NCI-H1694 treated with DMSO at 0.1 percent for 48 hours (cell line): Measurements from ENCODE around the gene CLEC4M.

ENCODE experiments used
- DNase-seq: peaks from one replicate; lab custom pipeline; 2025; lab: John Stamatoyannopoulos, UW

CLEC4M gene, protein sequence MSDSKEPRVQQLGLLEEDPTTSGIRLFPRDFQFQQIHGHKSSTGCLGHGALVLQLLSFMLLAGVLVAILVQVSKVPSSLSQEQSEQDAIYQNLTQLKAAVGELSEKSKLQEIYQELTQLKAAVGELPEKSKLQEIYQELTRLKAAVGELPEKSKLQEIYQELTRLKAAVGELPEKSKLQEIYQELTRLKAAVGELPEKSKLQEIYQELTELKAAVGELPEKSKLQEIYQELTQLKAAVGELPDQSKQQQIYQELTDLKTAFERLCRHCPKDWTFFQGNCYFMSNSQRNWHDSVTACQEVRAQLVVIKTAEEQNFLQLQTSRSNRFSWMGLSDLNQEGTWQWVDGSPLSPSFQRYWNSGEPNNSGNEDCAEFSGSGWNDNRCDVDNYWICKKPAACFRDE

GRCh38 chr19:7762719-7763293, at the start of gene CLEC4M:
Gene CLEC4M, plus strand, starts transcription at chr19:7763243. Its CDS starts 24 bp downstream, at chr19:7763267.
- DNase-seq, result no peak

GRCh38 chr19:7715671-7716070, 47.4 kb upstream of the CLEC4M start:
- DNase-seq, result no peak

- no peak for DNase-seq
Measured at GRCh38 chr19:7716762-7717161, 46.3 kb upstream of the CLEC4M start.

GRCh38 chr19:7718668-7719067, 44.4 kb upstream of the CLEC4M start:
- DNase-seq, result no peak

GRCh38 chr19:7720351-7720750, 42.7 kb upstream of the CLEC4M start:
- DNase-seq, result no peak

DNA sequence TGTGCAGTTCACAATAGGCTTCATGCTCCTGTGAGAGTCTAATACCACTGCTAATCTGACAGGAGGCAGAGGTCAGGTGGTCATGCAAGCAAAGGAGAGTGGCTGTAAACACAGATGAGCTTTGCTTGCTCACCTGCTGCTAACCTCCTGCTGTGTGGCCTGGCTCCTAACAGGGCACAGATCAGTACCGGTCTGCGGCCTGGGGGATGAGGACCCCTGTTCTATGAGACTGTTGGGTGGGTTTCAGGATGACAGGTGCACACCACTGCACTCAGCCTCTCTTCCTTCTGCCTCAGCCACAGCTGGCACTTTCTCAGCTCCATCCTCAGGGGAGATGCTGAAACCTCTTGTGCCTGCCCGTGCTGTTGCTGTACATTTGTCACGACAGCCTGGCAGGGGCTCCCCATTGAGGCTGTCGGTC, 40.8 kb upstream of the CLEC4M start:
- DNase-seq, result no peak

GRCh38 chr19:7725791-7726190, 37.3 kb upstream of the CLEC4M start:
- no peak for DNase-seq

- no peak for DNase-seq
Measured at GRCh38 chr19:7729211-7729610, 33.8 kb upstream of the CLEC4M start.

- no peak for DNase-seq
Measured at GRCh38 chr19:7729831-7730285, 33.2 kb upstream of the CLEC4M start.

DNA sequence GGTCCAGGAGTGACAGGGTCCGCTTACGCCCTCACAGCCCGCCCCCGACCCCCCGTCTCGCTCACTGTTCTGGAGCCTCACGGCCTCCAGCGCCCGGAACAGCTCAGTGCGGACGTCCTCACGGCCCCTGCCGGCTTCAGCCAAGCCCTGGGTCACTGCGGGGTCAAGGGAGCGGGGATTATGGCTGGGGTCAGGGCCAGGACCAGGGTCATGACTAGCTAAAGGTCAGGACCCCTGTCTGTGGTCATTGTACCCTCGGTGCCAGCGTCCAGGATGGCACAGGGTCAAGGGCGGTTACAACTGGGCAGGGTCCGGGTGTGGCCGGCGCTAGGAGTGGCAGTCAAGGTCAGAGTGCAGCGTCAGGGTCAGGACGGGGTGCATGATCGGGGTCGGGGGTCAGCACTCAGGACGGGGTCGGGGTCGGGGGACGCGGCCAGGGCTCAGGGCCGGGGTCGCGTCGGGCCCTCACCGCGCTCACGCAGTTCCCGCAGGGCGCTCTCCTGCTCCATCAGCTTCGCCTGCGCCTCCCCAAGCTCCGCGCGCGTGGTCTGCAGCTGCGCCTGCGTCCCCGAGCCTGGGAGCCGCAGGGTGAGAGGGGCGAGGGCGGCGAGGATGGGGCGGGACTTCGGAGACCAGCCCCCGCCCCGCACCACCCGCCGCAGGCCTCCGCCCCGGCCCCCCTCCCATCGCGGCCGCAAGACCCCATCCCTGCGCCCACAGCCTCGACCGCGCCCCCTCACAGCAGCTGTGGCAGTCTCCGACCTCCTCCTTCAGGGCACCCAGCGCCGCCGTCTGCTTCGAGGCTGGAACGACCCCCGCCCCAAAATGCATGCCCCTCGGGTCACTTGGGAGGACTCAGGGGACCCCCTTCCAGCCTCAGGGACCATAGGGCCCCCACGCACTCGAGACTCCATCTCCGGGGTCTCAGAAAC, 32.5 kb upstream of the CLEC4M start:
- DNase-seq, result no peak

- DNase-seq, result no peak
Measured at GRCh38 chr19:7731218-7731595, 31.8 kb upstream of the CLEC4M start.

DNA sequence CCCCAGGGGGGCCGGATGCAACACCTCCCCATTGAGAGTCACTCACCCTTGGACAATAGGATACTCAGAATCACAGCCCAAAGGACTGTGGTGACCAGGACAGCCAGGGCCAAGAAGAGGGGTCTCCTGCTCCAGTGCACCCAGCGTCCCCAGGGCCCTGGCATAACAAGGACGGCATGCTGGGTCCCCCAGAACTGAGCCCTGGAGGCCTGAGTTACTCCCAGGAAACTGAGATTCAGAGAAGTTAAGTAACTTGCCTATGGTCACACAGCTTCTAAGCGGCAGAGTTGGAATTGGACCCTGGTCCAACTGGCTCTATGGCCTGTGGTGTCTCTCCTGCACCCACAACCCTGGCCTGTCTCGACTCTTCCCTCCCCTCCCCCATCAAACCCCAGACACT, 31.4 kb upstream of the CLEC4M start:
- no peak for DNase-seq

GRCh38 chr19:7732045-7732444, 31.0 kb upstream of the CLEC4M start, which contains the start of gene CLEC4G:
Gene CLEC4G, minus strand, starts transcription at chr19:7732110. Its CDS starts 8 bp downstream, at chr19:7732102.
- DNase-seq, result no peak

DNA sequence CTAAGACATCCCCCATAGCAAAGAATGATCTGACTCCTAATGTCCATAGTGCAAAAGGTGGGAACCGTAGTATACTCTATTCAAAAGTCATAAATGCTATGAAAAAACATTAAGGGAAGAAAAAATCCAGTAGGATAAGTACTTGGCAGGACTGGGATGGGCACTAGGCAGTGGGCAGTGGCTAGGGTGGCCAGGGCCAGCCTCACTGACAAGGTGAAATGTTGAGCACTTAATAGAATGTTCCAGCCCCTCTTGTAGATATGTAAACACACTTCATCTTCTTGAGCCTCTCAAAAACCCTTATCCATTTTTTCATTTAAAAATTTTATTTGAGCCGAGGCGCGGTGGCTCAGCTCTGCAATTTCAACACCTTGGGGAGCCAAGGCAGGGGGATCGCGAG, 29.7 kb upstream of the CLEC4M start:
- DNase-seq, result no peak

GRCh38 chr19:7734220-7735203, 28.5 kb upstream of the CLEC4M start:
- no peak for DNase-seq

DNA sequence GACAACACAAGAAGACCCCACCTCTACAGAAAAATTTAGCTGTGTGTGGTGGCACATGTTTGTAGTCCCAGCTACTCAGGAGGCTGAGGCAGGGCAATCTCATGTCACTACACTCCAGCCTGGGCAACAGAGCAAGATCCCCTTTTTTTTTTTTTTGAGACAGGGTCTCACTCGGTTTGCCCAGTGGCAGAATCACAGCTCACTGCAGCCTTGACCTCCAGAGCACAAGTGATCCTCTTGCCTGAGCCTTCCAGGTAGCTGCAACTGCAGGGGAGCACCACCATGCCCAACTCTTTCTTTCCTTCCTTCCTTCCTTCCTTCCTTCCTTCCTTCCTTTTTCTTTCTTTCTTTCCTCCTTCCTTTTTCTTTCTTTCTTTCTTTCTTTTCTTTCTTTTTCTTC, 26.9 kb upstream of the CLEC4M start:
- DNase-seq, result no peak

- DNase-seq, result no peak
Measured at GRCh38 chr19:7737215-7737614, 25.8 kb upstream of the CLEC4M start.

DNA sequence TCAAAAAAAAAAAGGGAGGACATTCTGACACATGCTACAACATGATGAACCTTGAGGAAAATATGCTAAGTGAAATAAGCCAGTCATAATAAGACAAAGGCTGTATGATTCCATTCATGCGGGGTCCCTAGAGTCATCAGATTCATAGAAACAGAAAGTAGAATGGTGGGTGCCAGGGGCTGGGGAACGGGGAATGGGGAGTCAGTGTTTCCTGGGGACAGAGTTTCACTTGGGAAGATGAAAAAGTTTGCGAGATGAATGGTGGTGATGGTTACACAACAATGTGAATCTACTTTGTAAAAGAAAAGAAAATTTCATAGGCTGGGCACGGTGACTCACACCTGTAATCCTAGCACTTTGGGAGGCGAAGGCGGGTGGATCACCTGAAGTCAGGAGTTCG, 25.0 kb upstream of the CLEC4M start:
- no peak for DNase-seq

- DNase-seq, result no peak
Measured at GRCh38 chr19:7739211-7739755, 23.8 kb upstream of the CLEC4M start.

- no peak for DNase-seq
Measured at GRCh38 chr19:7739801-7740681, 23.0 kb upstream of the CLEC4M start.
